Measurements from ENCODE around the gene YOD1.
"Not testable (repeated sequence)": the region's sequence is repeated elsewhere in the genome, so short reads cannot be mapped to it uniquely, and the experiment has no call there.

YOD1 gene

DNA sequence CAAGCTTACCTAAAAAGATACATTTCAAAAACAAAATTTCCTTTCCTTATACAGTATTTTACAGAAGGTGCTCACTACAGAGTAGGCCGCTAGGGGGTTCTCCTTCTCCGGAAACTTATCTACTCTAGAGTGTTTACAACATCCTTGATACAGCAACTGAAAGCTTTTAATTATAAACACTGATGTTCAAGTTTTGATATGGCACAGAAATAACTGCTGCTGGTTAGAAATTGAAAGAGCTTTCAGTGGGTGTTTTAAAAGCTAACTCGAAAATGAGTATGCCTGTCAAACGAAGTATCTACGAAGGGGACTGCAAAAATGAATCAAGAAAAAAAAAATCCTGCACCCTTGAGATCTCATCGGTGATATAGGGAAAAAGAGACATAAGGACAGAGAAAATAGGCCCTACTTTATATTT is 1.0 kb downstream of the YOD1 start:
- DNase-seq (ENCODE audit: low read depth in 3 of 3) = peak; percentile 16 to 27 (median 26)

GRCh38 chr1:207049514-207049913 is 1.5 kb downstream of the YOD1 start:
- DNase-seq (ENCODE audit: low read depth in 3 of 3) = no peak

- DNase-seq (ENCODE audit: low read depth in 3 of 3) = no peak
Observed at GRCh38 chr1:207049054-207049453, 2.0 kb downstream of the YOD1 start.

DNA sequence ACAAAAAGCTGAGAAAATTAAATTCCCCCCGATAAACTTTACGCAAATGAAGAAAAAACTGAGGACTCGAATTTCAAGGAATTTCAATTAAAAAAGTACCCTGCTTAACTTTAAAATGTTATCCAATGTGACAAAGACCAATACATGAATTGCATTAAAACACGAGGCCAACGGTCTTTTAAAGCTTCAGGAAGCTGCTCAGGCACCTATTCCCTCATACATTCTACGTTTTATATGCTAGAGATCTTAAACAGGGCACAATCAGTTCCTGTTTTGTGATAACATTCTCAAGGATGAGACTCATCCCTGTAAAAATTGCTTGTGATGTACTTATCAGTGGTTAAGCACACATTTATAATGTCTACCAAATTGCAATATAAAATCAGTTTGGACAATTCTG is 3.0 kb downstream of the YOD1 start:
- no peak for DNase-seq (ENCODE audit: low read depth in 3 of 3)

GRCh38 chr1:207047505-207047904 is 3.5 kb downstream of the YOD1 start:
- no peak for DNase-seq (ENCODE audit: low read depth in 3 of 3)

GRCh38 chr1:207045453-207045852 is 5.6 kb downstream of the YOD1 start:
- no peak for DNase-seq (ENCODE audit: low read depth in 3 of 3)

- not testable (repeated sequence) for DNase-seq (ENCODE audit: low read depth in 3 of 3)
Observed at GRCh38 chr1:207041397-207041796, 9.6 kb downstream of the YOD1 start.

DNA sequence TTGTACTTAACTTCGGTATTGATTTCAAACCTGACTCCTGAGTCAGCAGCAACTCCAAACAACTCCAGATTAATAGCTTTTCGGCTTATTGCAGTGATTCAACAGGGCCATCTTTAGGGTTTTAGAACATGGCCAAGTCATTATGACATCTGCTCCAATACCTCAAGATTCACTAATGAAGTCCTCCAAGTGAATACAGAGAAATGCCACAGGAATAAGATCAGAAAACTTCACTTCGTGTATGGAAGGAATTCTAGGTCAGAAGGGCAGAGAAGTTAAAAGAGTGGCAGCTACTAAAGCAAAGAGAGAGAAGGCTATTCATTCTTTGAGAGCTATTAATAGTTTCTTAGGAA is 10.9 kb downstream of the YOD1 start:
- no peak for DNase-seq (ENCODE audit: low read depth in 3 of 3)

DNA sequence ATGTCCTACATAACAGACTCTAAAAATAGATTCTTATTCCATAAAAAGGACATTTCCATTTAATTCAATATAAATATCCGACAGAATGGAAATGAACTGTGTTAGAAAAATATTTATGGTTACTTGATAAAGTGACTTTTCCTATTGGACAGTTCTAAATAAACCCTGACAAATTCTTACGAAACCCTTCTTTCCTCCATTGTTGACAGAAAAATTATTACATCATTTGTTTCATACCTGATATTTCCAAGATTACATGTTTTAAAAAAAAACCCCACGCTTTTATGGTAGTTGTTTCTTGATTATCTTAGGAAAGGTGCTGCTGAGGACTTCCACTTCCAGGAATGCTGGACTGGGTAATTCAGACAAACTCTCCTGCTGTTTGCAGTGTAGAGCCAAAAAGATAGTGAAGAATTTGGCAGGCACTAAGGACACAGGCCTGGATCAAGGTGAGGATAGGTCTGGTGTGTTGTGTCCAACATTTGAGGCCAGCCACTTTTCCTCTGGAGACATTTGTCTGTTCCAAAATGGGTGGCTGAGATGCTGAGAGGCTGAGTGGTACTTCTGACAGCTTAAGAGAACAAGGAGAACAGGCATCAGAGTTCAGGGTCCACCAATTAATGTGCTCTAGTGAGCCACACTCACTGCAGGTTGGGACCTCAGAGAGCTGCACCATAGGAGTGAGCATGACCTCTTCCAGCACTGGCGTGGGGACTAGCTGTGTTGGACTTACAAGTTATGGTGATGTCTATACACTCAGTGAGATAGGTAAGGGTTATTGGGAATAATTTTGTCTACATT is 11.4 kb downstream of the YOD1 start:
- DNase-seq (ENCODE audit: low read depth in 3 of 3) = no peak

DNA sequence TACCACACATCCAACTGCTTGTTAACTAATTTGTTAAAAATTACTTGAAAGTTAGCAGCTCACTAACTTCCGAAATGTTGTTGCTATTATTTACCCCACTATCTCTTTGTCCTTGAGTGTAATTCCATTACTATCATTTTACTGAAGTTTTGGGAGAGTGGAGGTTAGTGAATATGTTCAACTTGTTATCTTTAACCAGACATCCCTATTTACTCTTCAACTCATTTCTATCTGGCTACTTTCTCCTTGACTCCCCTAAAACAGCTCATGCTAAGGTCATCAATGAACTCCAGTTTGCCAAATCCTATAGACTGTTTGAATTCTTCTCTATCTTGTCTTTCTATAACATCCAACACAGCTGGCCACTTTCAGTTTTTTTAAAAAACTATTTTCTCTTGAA is 14.1 kb downstream of the YOD1 start:
- no peak for DNase-seq (ENCODE audit: low read depth in 3 of 3)

- DNase-seq (ENCODE audit: low read depth in 3 of 3) = no peak
Observed at GRCh38 chr1:207035877-207036551, 15.0 kb downstream of the YOD1 start.

GRCh38 chr1:207034998-207035397 is 16.0 kb downstream of the YOD1 start:
- no peak for DNase-seq (ENCODE audit: low read depth in 3 of 3)

DNA sequence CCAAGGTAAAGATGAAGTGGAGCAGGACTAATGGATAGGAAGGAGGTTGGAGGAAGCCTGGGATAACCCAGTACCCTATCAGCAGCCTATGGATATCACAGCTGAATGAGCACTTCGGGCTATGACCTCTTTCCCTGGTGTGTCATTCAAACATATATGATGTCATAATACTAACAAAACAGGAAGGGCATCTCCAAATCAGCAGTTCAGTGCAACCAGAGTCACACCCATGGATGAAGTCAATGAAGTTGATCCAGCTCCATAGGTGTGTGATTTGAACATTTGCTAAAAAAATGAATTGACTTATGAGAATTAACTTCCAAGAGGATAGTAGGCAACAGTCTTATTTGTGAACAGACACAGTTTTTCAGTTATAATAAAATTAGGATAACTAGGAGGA is 16.8 kb downstream of the YOD1 start:
- no peak for DNase-seq (ENCODE audit: low read depth in 3 of 3)

- no peak for DNase-seq (ENCODE audit: low read depth in 3 of 3)
Observed at GRCh38 chr1:207033302-207033701, 17.7 kb downstream of the YOD1 start.

GRCh38 chr1:207032528-207033017 is 18.4 kb downstream of the YOD1 start, which contains the start of gene C1orf116:
TSS of gene C1orf116 (minus strand) at chr1:207032756. CDS start at chr1:207027598, 5,158 bp downstream.
- DNase-seq (ENCODE audit: low read depth in 3 of 3) = no peak

GRCh38 chr1:207031632-207032264 is 19.3 kb downstream of the YOD1 start:
- no peak for DNase-seq (ENCODE audit: low read depth in 3 of 3)

DNA sequence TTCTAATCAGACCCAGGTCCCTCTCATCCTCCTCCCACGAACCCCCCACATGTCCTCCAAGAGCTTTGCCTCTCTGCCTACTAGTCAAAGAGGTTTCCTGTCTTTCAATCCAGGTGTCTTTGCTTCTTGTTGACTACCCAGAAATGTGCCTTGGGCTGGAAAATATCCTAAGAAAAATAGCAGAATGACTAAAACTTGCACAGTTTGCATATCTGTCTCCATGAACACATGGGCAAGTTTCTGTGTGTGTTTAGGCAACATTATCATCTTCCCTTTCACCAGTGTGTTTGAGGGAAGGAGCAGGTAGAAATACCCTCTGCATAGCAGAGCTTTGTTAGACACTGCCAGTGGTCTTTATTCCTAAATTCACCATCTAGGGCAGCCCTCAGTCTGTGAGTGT is 20.0 kb downstream of the YOD1 start:
- DNase-seq (ENCODE audit: low read depth in 3 of 3) = no peak

- DNase-seq (ENCODE audit: low read depth in 3 of 3) = no peak
Observed at GRCh38 chr1:207030522-207031009, 20.4 kb downstream of the YOD1 start.

GRCh38 chr1:207029701-207030521 is 21.1 kb downstream of the YOD1 start:
- no peak for DNase-seq (ENCODE audit: low read depth in 3 of 3)

DNA sequence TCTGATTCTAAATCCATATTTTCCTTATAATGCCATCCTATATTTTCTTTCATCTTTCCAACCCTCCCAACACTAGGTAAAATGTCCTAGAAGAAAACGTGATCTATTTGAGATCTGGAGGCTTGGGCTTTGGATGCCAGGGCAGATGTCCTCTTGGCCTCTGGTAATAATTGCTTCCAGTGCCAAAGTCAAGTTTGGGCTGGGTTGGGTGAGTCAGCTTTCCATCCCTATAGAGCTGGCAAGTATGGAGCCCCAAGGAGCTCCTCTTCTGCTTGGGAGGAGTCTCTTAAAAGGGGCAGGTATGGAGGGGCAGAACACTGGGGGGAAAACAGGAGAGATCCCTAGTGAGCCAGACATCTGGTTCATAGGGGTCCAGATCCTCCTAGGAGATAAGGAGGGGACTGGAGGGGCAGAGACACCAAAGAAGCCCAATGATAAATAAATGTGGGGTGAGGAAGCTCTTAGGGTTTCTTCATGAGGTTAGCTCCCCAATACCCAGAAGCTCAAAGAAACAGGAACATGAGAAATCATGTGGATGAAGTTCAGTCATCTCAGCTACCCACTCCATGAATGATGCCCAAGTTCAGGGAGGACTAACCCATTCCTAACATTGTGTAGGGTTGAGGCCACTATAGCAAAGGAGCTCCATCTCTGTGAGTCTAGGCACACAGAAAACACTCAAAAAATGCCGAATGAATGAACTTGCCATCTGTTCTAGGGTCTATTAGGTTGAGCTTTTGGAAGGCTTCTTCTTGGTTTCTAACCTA is 21.9 kb downstream of the YOD1 start:
- DNase-seq (ENCODE audit: low read depth in 3 of 3) = no peak

DNA sequence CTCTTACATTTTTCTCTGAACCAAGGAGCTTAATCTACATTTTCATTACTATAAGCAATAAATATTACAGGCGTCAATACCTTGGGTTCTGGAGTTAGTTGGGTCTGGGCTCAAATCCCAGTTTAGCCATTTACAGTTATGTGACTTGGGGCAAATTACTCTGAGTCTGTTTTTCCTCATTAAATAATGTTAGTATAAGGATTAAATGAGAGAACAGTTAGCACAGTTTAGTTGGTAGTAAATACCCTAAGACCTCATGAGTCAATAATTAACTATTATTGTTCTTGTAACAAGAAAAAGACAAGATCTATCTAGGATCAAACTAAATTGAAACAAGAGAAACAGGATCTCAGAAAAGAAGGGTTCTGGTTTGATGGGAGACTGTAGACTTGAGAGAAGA is 23.1 kb downstream of the YOD1 start:
- DNase-seq (ENCODE audit: low read depth in 3 of 3) = no peak
